ENCODE results near the gene RPS3.

RPS3 gene

DNA sequence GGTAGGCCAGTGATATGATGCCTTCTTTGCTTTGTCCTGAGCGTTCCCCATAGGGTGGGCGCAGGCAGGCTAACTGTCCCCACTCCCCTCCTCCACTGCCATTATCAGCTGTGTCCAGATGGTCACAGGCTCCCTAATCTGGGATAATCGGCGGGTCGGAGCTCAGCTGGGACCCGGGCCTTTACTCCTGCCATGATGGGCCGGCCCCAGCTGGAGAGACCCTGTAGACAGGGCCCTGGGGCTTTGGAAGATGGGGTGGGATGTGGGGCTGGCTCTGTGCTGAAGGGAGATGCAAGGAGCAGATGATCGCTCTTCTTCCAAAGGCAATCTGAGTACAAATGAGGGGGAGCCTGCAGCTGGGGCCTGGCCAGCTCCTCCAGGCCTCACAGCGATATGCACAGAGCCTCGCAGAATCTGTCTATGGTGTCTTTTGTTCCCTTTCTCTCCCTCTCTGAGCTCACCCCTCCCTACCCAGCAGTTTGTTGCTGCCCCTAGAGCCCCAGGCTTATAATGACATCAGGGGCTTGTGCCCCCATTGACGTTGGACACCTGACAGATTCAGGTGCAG is 21.8 kb downstream of the RPS3 start:
- DNase-seq = peak; percentile 49

DNA sequence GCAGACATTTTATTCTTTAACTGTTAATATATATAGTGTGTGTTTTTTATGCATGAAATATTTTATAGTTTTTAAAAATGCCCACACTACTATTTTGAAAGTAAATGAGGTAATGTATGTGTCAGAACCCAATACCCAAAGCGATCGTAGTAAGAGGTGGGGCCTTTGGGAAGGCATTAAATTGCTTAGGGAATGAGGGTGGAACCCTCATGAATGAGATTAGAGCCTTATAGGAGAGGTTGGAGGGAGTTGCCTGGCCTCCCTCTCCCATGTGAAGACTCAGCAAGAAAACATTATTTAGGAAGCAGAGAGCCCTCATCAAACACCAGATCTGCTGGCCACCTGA is 22.6 kb downstream of the RPS3 start:
- no peak for DNase-seq

DNA sequence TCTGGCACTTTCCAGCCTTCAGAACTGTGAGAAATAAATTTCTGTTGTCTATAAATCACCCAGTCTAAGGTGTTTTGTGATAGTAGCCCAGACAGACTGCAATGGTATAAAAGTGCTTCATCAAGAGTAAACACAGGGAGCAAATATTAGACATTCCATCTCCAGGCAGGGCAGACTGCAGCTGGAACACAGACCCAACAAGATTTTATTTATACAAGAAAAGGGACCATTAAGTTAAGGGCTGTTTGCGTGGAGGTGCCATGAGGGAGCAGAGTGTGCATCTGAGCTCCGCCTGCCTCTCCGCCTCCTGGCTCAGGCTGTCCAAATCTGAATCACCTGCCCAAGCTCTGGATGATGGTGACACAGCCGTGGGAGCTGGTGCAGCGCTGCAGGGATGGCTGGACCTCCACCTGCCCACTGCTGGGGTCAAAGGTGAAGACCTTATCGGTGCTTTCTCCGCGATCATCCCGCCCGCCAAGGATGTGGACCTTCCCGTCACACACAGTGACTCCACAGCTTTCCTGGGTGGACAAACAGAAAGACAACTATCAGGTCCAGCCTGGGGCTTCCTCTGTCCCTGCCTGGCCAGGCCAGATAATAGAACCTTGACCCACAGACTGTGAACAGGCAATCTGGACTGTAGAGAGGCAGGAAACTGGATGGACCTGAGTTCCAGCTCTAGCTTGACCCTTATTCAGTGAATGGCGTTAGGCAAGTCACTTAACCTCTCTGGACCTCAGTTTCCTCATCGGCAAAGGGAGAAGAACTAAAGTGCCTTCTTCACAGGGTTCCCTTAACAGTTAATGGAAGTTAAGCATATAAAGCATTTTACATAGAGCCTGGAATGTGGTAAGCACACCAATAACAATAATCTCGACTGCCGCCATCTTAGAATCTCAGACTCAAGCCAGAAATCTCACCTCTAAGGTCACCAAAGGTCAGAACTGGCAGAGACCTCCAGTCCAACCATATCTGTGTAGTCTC is 23.2 kb downstream of the RPS3 start:
- DNase-seq = peak; percentile 46

DNA sequence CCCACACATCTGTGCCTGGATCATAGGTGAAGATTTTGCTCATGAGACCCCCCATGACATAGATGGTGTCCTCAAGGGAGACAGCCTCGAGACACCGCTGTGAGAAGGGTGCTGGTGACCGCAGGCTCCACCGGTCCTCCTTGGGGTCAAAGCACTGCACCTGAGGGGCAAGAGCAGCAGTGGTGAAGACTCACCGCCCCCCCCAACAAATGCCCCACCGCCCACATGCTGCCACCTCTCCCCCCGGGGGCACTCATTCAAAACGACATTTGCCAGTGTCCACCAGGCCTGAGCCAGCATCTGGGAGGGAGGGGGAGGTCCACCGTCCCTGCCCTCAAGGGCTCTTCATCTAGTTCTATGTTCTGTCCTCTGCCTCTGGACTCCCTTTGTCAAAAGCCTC is 24.4 kb downstream of the RPS3 start:
- no peak for DNase-seq

DNA sequence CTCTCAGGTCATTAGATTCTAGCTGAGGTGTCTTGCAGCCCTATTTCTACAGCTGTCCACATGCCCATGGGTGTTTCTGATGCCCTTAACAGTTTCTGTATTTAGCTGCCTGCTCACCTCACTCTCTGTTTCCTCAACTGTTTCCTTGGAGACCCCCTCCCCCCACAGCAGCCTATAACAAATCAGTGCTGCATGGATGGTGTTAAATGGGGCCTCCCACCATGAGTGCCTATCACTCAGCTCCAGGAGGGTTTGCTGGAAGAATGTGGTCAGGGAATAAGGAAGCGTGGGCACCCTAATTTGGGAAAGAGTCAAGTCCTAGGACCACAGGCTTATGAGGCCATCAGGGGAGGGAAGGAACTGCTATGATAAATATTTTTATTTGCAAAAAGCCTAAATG is 25.1 kb downstream of the RPS3 start:
- DNase-seq = no peak

DNA sequence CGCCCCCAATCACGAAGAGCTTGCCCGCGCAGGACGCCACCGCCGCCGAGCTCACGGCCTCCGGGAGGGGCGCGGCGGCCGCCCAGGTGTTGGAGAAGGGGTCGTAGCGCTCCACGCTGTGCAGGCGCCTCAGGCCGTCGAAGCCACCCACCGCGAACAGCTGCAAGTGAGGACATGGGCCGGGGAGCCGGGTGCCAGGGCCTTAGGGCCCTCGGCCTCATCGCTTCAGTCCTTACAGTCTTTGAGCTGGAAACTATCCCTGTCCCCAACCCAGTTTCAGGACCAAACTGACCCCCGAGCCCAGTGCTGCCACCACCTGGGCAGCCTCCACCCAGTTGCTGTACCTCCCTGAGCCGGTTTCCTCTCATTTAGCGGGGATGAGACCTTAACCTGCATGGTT is 26.1 kb downstream of the RPS3 start:
- DNase-seq = peak; percentile 98

DNA sequence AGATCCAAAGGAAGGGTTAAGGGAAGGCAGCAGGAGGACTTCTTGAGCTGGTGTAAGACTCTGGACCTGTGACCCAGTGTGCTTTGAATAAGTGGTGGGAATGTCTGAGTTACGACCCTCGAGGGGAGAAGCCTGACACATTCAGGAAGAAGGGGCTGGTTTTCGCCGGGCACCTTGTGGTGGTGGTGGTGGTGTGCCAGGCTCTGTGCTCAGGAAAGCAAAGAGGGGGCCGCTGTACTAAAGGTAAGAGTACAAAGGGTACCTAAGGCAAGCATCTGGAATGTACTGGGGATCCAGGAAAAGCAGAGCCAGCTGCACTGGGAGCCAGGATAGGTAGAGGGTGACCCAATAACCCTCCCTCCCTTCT is 27.4 kb downstream of the RPS3 start:
- DNase-seq = no peak

DNA sequence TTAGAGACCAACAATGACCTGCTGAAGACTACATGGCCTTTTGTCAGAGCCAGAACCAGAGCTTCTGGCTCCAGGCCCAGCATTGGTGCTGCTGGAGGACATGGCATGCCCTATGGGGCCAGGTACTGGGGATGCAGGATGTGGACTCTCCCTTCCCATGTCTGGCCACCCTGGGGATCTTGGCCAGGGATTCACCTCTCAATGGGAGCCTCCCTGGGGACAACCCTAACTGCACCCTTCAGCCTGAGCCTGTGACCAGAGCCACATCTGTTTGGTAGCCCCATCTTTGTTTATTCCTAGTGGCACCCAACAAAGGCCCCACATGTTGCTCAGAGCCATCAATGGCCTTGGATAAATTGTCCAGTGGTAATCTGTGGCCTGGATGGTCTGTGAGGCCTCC is 27.9 kb downstream of the RPS3 start:
- no peak for DNase-seq

DNA sequence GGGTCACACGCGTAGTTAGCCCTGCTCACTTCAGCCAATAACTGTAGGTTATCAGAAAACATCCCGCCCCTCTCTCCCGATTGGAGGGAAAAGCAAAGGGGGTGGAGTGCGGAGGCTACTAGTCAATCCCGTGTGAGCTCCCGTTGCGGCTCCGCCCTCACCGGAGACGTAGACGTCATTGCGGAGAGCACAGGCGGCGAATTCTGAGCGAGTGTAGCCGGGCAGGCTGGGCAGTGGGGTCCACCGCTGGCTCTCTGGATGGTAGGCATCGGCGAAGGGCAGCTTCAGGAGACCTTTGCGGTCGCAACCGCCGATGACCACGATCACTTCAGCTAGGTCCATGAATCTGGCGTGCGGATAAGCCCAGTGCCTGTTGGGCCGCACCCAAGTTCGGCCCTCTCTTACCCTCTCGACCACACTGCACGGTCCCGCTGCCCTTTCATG is 29.0 kb downstream of the RPS3 start:
- peak; percentile 86 for DNase-seq

DNA sequence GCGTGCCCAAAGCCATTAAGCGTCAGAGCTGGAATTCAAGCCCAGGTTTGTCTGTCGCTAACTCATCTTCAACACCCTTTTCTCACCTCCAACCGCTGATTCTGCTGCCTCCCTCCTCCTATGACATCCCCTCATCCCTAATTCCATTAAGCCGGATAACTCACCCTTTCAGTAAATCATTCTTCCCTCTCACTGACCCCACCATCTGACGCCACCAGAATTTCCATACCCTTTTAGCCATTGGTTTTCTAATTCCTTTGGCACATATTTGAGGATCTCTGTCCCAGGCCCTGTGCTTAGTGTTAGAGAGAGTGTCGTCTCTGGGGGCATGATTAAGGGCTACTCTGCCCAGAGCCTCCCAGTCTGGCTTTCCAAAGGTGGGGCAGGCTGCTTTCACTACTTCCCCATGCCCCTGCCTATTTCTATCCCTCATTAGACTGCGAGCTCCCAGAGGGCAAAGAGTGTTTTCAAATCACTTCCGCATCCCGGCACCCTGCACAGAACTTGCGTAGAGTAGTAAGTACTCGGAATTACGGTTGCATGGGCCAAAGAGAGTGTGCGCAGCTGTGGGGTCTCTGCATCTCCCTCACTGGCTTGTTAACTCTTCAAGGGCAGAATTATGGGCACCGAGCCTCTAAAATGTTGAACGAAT is 29.8 kb downstream of the RPS3 start:
- no peak for DNase-seq

DNA sequence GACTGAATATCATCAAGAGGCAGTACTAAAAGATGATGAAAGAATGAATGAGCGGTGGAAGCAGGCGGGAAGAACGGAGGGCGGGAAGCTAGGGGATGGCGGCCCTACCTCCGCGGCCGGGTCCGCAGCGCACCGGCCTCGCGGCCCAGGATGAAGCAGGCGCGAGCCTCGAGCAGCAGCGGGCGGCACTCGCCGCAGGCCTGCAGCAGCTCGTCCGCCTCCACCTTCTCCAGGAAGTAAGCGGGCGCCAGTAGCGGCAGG is 30.3 kb downstream of the RPS3 start:
- no peak for DNase-seq

DNA sequence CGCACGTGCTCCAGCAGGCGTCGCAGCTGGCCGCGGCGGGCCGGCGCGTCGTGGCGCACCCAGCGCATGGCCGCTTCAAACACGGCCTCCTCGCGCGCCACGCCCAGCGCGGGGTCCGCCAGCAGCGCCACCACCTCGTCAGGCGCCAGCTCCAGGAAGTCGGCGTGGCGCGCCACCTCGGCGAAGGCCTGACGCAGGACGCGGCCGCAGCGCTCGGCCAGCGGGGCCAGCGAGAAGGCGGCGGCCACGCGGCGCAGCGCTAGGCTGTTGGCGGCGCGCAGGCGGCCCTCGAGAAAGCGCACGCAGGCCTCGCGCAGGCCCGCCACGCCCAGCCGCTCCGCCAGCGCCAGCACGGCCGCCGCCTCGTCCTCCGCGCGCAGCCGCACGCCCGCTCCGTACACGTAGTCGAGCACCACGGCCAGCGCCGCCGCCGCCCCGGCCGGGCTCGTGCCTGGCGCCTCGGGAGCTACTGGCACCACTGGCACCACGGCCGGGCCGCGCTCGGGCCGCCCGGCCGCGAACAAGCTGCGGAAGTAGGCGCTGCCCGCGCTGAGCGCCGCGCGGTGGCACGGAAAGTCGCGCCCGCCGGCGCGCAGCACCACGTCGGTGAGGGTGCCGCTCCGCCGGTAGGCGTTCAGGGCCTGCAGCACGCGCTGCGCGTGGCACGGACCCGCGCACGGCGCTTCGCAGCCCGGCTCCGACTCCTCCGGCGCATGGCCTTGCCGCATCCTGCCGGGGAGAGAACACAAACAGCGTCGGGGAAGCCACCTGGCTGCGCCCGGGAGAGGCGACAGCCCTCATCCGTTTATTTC is 30.8 kb downstream of the RPS3 start:
- DNase-seq = peak; percentile 79

DNA sequence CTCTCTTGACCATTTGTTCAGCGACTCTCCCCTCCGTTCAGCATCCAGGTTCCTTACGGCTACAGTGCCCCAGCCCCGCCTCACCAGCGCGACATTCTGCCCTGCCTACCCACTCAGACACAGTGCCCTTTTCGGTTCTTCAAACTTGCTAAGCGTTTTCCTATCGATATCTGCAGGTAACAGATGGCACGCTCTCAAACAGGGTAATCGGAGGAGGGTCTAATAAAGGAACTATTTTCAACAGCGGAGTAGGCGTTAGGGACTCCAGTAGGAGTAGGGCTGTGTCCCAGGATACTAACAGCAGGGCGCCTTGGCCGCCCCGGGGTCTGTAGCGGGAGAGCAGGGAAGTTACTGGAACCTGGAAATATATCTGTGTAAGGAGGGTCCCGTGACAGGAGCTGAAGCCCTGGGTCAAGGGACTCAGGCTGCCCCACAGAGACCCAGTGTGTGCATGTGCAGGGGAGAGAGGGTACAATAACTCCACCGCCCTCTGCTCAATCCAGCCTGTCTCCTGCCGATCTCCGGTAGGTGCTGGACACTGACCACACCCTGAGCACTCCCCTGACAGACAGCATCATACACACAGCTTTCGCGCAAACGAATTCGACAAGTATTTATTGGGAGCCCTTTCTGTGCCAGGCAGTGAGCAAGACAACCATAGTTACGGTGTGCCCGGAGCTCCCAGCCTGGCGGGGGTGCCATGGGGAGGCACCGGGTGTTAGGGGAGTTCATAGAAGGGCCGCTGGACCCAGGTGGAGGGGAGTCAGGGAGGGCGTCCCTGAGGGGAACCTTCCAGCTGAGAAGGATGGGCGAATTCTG is 31.6 kb downstream of the RPS3 start:
- DNase-seq = no peak

DNA sequence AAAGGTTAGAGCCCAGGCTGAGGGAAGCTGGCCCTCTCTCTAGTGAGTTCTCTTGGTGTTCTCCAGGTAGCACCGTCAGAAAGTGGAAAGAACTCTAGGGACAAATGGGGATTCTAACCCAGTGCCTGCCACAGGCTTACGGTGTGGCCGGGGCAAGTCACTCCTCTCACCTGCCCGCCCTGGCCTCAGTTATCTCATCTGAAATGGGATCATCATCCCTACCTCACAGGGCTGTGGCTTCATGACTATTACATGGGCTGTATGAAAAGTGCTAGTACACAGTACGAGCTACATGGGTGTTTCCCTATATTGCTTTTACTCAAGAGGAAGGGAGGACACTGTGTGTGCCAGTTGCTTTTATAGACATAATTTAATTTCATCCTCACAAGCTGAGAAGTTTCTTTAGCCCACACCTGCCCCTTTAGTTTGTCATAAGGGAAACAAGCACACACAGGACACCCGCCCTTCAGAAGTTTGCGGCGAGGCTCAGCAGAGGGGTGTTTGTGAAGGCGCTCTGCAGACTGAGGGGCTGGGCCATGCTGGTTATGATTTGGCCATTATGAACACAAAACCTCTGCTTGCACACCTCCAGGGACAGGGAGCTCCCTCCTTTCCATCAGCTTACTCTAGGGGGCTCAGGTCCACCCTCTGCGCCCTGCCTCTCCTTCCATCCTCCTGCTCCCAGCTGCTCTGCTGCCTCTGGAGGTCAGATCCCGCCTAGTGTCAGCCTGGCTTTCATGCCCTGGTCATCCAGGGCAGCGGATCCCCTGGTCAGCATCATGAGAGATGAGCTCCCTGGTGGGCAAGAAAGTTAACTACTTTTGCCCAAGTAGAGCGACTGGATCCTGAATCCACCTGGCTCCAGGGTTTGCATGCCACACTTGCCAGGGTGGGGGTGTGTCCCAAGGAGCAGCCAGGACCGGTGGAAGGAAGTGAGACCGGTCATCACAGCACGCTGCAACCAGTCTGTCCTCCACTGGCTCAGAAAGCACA is 32.5 kb downstream of the RPS3 start:
- peak; percentile 79 for DNase-seq

DNA sequence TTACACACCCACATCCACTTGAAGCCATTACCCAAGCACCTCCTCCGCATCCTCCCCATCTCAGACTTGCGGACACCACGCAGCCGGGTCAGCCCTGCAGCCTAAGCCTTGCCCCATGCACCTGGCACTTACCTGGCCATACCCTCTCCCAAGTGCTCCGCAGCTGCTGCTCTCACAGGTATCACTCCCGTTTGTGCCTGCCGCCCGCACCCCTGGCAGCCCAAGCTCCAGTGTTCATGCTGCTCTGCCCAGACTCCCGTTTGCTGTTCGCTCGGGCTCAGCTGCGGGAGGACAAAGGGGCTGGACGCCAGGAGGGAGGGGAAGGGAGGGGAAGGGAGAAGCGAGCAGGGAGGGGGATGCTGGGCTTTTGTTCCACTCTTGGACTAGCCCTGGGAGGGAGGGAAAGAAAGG is 33.6 kb downstream of the RPS3 start, which contains the start of gene KLHL35:
Gene KLHL35 (minus strand): TSS at position 293 of the 411 bp plus-strand sequence. CDS start 2,574 bp downstream, outside the sequence.
- DNase-seq = no peak

DNA sequence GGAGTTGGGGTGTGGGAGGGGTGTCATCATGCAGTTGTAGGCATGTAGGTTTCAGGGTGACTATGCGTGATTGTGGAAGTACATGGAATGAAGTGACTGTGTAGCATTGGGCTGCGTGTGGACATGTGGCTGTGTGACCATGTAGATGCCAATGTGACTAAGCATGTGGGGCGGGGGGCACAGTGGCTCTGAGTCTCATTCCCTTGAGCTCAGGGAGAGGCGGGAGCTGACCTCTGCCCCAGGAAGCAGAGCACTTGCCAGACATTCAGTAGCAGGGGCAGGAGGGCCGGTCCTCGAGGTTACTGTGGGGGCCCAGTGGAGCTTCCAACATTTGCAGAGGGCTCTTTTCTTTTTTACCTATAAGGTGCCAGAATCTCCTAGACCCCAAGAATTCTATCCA is 34.1 kb downstream of the RPS3 start:
- DNase-seq = no peak

DNA sequence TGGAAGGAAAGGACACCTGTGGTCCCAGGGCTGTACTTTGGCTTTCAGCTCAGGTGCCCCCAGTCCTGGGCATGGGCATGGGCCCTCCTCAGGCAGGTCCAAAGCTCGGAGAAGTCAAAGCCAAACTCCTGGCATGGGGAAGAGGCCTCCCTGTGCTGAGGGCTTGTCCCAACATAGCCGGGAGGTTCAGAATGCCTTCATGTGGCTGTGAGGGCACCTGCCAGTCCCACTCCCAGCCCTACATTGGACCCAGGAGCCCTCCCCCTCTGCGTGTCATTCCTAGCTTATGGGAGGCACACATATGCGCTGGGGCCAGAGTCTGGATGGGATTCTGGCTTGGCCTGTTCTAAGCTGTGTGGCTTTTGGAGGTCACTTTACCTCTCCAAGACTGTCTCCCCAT is 34.7 kb downstream of the RPS3 start:
- no peak for DNase-seq

DNA sequence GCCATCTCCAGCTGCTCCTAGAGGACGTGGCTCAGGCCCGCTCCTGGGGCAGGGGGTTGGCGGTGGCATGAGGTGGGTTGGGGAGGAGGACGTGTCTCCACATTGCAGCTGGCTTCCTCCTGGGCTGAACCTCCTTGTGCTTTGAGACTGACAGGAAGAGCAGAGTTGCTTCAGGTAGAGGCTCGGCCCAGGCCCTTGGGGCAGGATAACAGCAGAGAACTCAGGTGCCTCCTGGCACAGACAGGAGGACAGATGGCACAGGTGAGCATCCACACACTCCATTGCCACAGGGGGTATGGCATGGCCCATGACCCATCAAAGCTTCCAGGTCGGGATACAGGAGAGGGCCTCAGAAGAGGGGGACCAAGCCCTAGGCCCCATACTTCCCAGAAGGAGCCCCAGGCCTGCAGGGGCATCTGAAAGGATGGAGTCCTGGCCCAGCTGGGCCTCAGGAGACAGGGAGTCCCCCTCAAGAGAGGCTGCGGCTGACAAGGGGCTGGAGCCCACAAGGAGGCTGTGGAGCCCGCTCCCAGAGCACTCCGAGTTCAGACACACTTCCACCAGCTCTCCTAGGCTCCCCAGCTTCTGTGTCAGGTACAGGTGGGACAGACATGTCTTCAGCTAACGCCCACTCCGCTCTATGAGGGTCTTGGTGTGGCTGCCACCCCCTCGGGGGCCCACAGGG is 35.7 kb downstream of the RPS3 start:
- no peak for DNase-seq

DNA sequence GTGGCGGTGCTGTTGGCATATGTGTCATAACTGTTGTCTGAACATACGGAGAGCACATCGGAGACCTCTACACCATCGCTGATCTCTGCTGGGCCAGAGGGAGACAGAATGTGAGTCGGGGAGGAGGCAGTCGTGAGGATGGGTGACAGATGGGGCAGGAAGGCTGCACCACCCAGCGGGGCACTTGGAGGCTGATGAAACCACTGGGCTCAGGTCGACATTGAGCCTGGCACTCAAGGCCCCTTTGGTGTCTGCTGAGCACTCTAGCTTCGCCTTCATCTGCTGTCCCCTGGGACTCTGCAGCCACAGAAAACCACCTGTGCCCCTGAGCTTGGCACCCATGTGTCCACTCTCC is 36.2 kb downstream of the RPS3 start:
- no peak for DNase-seq

DNA sequence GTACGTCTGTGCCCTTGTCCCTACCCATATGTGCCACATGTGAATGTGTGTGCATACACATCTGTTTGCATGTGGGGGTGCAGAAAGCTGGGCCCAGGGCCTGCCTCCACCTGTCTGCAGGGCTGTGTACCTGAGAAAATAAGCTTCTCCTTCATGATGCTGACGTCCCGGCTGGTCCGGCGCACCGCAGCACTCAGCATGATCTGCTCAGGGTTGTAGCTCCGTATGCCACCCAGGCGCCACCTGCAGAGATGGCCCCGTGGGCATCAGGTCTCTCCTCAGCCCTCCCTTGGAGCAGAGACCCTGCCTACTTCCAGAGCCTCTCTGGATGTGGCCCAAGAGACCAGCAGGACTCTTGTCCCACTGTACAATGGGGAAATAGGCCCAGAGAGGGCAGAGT is 37.5 kb downstream of the RPS3 start:
- DNase-seq = no peak

All from 8988T (cell line).